Measurements from ENCODE around the gene WIZ.

The WIZ gene

GRCh38 chr19:15445807-15446376, 3.9 kb downstream of the WIZ start:
- no peak for DNase-seq (ENCODE audit: low read depth)

GRCh38 chr19:15445227-15445605, 4.5 kb downstream of the WIZ start:
- DNase-seq (ENCODE audit: low read depth), result no peak

- no peak for DNase-seq (ENCODE audit: low read depth)
These were observed 5.1 kb downstream of the WIZ start for GRCh38 chr19:15444505-15445226.

GRCh38 chr19:15443838-15444237, 5.9 kb downstream of the WIZ start:
- DNase-seq (ENCODE audit: low read depth), result no peak

- no peak for DNase-seq (ENCODE audit: low read depth)
These were observed 6.4 kb downstream of the WIZ start for GRCh38 chr19:15443325-15443724.

- no peak for DNase-seq (ENCODE audit: low read depth)
These were observed 7.4 kb downstream of the WIZ start for GRCh38 chr19:15442142-15442920.

GRCh38 chr19:15441317-15441716, 8.4 kb downstream of the WIZ start:
- DNase-seq (ENCODE audit: low read depth), result no peak

GRCh38 chr19:15439821-15440641, 9.7 kb downstream of the WIZ start:
- no peak for DNase-seq (ENCODE audit: low read depth)

GRCh38 chr19:15439078-15439799, 10.5 kb downstream of the WIZ start:
- no peak for DNase-seq (ENCODE audit: low read depth)

- no peak for DNase-seq (ENCODE audit: low read depth)
These were observed 11.2 kb downstream of the WIZ start for GRCh38 chr19:15438577-15438976.

GRCh38 chr19:15438124-15438496, 11.6 kb downstream of the WIZ start:
- no peak for DNase-seq (ENCODE audit: low read depth)

- DNase-seq (ENCODE audit: low read depth), result no peak
These were observed 12.2 kb downstream of the WIZ start for GRCh38 chr19:15437355-15438123.

GRCh38 chr19:15436826-15437110, 13.0 kb downstream of the WIZ start:
- no peak for DNase-seq (ENCODE audit: low read depth)

GRCh38 chr19:15436012-15436825, 13.5 kb downstream of the WIZ start:
- DNase-seq (ENCODE audit: low read depth), result no peak

GRCh38 chr19:15433519-15434069, 16.2 kb downstream of the WIZ start:
- no peak for DNase-seq (ENCODE audit: low read depth)

GRCh38 chr19:15432629-15433518, 16.9 kb downstream of the WIZ start:
- DNase-seq (ENCODE audit: low read depth), result peak; percentile 85

GRCh38 chr19:15432018-15432494, 17.7 kb downstream of the WIZ start:
- DNase-seq (ENCODE audit: low read depth), result no peak

- no peak for DNase-seq (ENCODE audit: low read depth)
These were observed 18.2 kb downstream of the WIZ start for GRCh38 chr19:15431396-15432017.

Data from stromal cell of bone marrow (primary cell).